NCI-H2171 (cell line): ENCODE data around the gene NASP.
"Not testable (repeated sequence)": the region's sequence is repeated elsewhere in the genome, so short reads cannot be mapped to it uniquely, and the experiment has no call there.

Experiments used
- DNase-seq: peaks from one replicate; lab custom pipeline; 2025; lab: John Stamatoyannopoulos, UW

NASP gene

DNA sequence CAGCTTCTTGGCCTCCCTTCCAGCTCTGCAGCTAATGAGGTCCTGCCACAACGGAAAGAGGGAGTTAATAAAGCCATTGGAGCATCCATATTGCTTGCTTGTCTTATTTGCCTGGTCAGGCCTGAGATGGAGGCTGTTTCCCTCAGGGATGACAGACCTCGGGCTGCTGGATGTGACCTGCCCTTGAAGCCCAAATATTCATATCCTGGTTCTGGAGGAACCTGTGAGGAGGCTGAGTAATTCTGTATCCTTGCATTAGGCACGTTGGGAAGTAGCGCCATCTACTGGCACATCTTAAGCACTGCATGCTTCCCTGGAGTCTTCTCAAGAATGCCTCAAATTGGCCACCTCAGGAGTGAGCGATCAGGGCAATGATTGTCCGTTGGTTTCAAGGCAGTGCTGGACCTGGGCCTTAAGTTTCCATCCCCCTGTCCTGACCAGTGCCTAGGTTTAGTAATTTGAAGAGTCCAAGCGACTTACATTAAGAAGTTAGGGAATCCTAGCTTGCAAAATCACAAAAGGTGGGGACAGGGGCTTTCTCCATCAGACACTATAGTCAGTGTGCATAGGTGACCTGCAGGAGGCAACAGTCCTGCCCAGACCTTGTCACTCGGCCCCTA lies 13.8 kb upstream of the NASP start:
- DNase-seq: peak; percentile 40

DNA sequence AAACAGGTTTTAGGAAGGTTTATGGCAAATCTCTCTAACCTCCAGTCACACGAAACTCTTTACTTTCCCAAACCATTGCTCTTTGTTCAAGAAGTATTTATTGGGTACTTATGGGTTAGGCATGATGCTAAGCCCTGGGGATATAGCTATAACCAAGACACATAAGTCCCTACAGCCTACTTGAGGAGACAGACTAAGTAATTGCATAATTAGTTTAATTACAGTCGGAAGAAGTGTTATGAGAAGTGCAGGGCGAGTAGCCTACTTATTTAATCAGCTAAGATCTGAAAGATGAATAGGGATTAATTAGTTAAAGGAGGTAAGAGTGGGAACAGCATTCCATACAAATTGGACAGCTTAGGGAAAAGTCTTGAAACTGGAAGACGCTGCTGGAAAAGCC lies 13.2 kb upstream of the NASP start:
- DNase-seq: no peak

DNA sequence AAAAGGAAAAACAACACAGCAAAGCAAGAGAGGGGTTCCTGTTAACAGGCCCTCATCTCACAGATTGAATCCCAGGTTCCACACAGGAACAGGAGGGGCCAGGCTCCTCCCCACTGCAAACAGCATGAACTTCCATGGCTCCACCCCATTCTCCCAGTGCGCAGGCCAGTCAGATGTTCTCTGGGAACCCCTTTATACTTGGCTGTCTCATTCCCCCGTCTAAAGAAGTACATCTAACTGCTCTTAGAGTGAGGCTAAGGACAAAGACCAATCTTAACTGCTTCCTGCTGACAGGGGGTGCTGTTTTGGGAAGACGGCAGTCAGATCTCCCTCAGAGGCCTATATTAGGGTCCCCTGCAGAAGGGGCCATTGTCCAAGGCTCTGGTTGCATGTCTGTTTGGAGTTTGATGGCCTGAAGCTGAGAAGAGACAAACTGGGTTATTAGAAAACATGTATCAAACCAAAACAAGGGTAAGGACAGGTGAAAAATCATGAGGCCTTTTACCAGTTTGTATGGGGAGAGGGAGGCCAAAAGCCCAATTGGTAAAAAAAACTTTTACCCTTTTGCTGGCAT lies 10.5 kb upstream of the NASP start:
- DNase-seq: no peak

DNA sequence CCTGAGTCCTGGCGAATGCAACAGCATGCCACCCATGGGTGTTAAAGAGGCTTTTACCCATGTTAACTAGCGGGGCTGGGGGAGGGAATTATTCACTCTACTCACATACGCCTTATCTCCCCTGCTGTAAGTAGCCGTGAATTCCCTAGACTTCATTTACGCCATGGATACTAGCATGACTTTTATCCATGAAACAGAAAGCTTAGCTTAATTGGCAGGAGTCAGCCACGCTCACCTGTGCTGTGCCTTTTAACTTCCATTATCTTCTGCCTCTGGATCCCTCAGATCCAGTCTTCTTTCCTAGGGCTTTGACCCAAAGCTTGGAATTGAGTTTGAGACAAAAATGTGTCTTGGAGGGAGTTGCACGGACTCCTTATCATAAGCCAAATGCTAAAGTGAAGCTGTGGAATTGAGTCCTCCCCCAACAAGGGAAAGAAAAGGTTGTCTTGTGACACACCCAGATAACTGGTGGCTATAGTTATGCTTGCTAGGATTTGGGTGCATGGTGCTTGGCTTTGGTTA lies 9.7 kb upstream of the NASP start:
- no peak for DNase-seq

DNA sequence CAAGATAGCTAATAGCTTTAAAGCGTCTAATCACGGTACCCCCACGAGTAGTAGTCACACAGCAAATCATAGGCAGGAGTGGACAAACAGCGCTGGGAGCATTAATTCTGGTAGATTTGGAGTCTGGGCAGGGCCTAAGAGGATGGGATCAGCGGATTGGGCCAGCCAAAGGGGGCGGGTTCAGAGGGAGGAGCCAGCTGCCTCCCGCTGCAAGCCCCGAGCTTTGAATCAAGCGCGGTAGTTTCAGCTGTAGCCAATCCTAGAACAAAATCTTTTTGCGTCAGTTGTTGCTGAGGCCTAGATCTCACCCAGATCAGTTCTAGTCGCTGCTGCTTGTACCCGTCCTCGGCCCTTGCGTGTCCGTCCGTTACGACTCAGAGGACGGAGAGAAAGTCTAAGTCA lies 576 bp upstream of the NASP start:
- DNase-seq: peak; percentile 89

DNA sequence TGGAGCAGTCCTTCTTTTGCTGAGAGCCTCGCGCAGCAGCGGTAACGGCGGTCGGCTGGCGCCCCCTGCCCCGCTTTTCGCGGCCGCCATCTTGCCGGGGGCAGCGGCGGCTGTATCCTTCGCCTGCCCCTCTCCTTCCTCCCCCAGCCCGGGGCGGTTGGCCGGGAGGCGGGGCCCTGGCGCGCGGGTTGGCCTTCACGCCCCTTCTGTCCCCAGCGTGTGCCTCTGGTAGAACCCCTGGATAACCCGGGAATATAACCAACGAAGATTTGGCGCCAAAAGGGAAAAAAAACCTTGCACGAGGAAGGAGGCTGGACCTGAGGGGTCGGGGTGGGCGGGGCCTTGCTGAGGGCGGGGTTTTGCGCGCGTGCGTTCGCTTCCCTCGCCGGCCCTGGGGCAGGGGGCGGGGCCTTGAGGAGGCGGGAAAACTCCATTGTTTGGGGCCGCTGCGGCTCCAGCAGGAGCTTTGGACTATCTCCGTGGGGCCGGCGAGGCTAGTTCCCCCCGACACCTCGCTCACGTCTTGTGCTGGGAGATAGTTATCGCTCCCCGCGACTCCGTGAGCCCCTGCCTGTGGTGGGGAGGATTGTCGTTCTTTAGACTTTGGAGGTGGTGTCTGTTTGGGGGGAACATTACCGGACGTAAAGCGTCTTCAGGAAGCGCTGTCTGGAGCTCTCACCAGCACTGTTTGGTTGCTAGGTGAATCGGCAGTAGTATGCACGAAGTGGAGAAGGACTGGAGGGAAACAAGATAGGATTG lies 689 bp downstream of the NASP start:
- peak; percentile 96 for DNase-seq

DNA sequence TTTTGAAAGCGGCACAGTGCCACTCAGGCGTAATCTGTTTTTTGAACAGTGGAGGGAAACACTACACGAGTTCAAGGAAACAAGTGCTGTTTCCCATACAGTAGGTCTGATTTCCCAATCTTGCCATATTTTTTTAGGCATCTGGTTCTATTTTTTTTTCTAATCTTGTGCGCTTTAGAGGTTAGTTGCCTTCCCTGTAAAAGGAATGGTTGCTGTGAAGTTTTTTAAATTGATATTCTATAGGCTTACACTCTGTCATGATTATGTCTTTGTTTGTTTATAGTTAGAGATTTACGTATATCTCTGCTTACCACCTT lies 1.2 kb downstream of the NASP start:
- no peak for DNase-seq

DNA sequence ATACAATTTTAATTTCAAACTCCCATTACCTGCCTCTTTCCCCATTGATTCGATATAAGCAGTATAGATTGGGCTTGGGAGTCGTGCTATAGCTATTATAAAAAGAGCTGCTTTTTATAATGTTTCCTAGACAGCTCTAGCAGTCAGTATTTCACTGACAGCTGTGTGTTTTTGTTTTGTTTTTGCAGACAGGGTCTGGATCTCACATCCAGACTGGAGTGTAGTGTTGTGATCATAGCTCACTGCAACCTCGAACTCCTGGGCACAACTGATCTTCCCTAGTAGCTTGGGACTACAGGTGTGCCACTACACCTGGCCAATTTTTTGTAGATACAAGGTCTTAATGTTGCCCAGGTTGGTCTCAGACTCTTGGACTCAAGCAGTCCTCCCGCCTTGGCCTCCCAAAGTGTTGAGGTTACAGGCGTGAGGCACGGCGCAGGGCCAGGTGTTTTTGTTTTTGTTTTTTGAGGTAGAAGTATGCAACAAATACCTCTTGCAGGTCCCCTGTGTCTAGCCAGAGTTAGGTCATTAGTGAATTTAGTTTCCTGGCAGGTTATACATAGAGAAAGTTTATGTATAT lies 1.7 kb downstream of the NASP start:
- DNase-seq: no peak

DNA sequence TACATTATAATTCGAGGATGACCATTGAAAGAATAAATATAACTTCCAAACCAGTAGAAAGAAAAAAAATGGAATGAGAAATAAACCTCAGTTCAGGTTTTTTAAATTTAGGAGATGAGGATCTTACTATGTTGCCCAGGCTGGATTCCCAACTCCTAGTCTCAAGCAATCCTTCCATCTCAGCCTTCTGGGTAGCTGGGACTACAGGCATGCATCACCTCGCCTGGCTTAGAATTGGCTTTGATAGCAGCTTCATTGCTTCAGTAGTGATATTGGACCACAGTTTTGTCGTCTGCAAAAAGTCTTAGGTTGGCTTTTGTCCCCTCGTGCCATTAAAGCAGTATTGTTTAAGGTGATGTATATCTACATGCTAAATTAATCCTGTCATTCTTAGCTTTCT lies 2.9 kb downstream of the NASP start:
- no peak for DNase-seq

DNA sequence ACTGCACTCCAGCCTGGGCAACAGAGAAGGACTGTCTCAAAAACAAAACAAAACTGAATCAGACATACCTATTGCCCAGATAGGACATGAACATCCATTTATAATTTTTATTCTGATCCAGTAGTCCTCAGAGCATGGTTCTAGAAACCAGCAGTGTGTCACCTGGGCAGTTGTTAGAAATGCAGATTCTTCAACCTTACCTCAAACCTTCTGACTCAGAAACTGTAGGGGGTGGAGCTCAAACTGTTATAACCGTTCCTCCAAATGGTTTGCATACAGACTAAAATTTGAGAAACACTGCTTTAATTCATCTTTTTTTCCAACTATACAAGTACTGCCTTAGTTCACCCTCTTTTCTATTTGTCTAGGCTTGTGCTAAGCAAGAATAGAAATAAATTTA lies 6.0 kb downstream of the NASP start:
- DNase-seq: no peak

DNA sequence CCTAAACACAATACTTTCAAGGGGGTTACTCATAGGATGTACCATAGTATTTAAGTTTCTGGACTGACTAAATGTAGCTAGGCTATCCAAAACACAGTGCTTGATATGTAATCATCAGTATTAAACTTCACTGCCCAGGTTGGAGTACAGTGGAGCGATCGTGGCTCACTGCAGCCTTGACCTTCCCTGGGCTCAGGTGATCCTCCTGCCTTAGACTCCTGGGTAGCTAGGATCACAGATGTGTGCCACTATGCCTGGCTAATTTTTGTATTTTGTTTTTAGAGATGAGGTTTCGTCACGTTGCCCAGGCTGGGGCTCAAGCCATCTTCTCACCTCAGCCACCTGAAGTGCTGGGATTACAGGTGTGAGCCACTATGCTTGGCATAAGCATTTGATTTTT lies 10.6 kb downstream of the NASP start:
- DNase-seq: no peak

DNA sequence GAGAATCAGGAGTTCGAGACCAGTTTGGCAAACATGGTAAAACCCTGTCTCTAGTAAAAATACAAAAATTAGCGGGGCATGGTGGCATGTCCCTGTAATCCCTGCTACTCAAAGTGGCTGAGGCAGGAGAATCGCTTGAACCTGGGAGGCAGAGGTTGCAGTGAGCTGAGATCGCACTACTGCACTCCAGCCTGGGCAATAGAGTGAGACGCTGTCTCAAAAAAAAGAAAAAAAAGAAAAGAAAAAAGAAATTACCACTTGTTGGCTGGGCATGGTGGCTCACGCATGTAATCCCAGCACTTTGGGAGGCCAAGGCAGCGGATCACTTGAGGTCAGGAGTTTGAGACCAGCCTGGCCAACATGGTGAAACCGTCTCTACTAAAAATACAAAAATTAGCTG lies 12.9 kb downstream of the NASP start:
- DNase-seq: not testable (repeated sequence)

DNA sequence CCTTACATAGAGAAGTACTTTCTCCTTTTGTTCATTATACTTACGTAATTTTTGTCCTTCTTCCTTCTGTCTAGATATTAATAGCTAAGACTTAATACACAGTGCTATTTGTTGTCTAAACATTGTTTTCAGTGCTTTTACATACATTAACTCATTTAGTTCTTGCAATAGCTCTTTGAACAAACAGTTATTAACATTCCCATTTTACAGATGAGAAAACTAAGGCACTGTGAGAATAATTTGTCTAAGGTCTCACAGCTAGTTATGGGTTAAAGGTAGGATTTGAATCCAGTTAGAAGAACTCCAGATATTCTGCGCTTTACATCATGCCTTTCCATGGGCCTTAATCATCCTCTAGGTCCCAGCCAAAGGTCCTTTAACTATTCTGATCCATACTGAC lies 20.4 kb downstream of the NASP start:
- DNase-seq: no peak

DNA sequence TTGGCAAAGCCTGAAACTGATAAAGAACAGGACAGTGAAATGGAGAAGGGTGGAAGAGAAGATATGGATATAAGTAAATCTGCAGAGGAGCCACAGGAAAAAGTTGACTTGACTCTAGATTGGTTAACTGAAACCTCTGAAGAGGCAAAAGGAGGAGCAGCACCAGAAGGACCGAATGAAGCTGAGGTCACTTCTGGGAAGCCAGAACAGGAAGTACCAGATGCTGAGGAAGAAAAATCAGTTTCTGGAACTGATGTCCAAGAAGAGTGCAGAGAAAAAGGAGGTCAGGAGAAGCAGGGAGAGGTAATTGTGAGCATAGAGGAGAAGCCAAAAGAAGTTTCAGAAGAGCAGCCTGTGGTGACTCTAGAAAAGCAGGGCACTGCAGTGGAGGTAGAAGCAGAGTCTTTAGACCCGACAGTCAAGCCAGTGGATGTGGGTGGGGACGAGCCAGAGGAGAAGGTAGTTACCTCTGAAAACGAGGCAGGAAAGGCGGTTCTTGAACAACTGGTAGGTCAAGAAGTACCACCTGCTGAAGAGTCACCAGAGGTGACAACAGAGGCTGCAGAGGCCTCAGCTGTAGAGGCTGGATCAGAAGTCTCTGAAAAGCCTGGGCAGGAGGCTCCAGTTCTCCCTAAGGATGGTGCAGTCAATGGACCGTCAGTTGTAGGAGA lies 23.7 kb downstream of the NASP start:
- no peak for DNase-seq

DNA sequence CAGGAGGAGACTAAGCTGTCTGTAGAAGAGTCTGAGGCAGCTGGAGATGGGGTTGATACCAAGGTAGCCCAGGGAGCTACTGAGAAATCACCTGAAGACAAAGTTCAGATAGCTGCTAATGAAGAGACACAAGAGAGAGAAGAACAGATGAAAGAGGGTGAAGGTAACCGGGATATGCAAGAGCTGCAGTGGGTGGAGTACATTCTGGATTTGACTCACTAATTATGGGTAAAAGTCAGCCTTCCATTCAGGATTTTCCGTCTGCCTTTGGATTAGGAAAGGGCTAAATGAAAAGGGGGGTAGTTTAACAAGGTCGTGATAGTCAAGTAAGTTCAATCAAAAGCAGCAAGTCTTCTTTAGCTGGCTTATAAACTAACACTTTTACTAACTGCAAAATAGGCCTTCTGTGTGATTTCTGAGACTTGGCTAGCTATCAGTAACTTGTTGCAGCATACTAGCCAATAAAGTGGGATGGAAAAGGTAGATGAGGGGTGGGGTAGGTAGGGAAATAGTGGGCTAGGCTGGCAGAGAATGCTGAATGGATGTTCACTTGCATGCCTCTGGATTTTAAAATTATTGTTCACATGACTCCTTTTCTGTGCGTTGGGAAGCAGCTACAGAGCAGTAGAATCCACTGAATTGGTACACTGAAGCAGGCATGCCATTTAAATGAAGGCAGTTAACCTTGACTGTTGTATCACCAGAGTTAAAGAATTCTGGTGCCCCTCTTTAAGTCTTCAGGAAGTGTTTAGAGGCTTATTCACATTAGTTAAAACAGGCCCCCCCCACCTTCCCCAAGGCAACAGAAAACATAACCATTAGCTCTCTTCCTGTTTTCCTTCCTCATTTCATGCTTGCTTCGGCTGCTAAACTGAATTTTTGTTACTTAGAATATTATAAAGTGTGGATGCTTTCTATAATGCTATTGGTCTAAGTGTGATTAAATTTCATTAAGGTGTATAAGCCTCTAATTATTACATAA lies 24.6 kb downstream of the NASP start:
- no peak for DNase-seq

DNA sequence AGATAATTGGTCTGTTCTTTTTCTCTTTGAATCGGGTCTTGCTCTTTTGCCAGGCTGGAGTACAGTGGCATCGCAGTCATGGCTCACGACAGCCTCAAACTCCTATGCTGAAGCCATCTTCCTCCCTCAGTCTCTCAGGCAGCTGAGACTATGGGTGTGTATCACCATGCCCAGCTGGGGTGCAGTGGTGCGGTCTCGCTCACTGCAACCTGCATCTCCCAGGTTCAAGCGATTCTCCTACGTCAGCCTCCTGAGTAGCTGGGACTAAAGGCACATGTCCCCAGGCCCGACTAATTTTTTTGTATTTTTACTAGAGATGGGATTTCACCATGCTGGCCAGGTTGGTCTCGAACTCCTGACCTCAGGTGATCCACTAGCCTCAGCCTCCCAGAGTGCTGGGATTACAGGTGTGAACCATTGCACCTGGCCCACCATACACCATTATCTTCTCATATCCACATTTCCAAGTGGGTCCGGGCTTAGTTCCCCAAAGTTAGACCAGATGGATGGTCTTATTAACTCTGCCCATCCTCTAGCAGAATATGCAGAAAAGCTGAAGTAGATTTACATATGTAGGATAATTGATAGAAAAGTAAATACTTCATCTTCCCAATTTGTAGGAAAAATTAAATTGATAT lies 26.9 kb downstream of the NASP start:
- DNase-seq: no peak

DNA sequence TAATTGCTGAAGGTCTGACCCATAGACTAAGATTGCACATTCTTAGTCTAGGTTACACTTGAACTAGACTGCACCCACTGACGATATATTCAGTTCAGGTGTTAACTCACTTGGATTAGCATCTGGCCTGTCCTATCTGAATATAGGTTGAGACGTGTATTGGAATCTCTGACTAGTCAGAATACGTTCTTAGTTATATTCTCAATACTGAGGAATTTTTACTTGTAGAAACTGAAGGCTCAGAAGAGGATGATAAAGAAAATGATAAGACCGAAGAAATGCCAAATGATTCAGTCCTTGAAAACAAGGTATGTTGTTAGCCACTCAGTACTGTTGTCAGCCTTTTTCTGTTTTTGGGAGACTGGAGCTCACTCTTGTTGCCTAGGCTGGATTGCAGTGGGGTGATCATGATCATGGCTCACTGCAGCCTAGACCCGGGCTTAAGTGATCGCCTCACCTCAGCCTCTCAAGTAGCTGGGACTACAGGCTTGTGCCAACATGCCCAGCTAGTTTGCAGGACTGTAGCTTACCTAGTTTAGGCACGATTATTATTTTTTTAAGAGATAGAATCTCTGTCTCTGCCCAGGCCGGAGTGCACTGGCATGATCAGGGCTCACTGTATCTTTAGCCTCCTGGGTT lies 29.2 kb downstream of the NASP start:
- DNase-seq: no peak

DNA sequence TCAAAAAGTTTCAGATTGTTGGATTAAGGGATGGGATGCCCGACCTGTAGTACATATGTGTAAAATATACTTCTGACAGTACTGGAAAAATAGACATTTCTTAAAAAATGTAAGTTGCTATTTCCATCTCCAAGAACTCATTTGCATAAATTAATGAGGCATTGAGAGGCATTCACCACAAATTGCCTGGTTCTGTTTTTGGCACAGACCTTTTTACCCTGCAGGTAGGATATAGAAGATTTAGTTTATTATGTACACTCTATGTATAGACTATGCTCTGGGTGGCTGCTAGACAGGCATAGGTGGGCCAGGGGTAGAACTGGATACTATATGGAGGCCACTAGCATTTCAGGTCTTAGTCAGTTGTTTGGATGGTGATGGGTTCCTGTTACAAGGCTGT lies 32.0 kb downstream of the NASP start:
- DNase-seq: no peak

DNA sequence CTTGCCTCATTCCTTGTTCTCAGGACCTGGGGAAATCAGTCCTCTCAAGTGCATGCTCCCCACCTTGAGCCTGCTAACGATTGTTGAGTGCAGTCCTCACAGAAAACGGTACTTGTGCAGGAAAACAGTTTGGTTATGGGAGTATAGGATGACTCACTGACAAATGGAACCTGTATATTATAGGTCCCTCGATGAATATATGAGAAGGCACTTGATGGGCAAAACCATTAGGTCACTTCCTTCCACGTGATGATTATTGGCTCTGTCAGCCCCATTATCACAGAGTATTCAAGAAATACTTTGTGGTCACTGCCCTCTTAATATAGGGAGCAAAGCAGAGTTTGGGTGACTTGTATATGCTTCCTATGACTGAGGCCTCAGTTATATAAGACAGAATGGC lies 33.8 kb downstream of the NASP start:
- no peak for DNase-seq

DNA sequence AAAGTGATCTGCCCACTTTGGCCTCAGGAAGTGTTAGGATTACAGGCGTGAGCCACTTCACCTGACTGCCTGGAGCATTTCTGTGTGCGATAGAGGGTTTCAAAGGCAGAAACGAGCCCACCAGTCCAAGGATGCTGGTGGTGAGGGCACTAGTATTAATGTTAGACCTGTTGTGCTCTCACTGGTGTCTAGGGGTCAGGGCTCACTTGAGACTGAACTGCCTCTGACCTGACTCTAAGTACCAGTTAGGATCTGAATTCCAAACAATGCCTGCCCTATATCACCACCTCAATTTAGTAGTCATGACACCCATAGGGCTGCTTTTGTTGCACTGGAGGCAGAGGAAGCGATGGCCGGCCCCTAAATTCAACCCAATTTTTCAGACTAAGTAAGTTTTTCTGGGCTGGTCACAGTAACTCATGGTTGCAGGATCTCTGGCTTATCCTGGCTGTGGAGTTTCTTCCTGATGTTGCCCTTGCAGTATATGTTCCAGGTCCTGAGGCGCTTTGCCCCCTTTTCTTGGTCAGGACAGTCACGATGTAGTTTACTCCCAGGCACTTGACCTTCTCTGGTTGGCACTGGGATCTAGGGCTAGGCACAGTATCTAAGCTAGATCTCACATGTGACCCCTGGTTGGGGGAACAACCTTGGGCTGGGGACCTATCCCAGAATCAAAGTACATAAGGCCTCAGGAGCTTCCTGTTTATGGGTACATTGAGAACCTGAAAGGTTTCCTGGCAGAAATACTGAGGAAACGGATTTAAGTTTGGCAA lies 35.5 kb downstream of the NASP start:
- no peak for DNase-seq
